Measurements from ENCODE around the gene SAC3D1.

The SAC3D1 gene

DNA sequence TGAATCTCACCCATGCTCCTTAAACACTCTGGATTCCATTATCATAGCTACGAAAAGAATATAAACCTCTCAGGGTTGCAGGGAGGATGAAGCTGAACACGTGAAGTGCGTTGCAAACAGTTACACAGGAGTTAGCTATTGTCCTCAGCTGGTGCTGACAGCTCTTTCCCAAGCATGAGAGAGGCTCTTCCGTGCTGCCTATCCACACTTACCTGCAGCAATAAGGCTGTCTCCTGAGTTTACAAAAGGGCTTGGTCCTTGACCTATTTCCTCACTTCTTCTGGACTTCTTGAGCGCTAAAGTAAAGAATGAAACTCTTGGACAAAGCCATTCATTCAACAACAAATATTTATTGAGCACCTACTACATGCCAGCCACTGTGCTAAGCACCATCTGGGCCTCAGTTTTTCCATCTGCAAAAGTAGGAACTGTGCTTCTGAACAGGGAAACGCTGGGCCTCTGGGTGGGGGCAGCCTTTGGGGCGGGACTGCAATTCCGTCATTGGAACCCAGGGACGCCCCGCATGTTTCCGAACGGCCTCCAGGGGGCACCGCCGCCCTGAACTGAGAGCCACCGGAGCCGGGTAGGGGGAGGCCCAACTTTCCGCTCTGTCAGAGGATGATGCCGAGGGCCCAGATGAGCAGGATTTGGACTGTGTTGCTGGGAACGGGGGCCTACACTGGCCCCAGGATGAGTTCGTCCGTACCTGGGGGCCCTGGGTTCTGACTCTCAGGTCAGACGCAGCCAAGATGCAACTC is 27.7 kb upstream of the SAC3D1 start:
- Histone ChIP-seq H3K4me1 (ENCODE audit: control insufficient read depth in 1 of 2, insufficient read depth in 2 of 2, low read length in 2 of 2) (peaks cover 4 to 6% of the 10 kb centered on the region in 2 experiments), H4K12ac (ENCODE audit: low read depth, low read length) (peak overlapping the region; percentile 100), H2AFZ (ENCODE audit: insufficient read depth, low read length, poor library complexity) (peak overlapping the region; percentile 100), H2BK120ac (ENCODE audit: insufficient read depth, low read length, poor library complexity) (peak overlapping the region; percentile 97), H4K91ac (ENCODE audit: low read depth, low read length) (peak overlapping the region; percentile 98), H2BK5ac (ENCODE audit: low read depth, low read length, poor library complexity) (peak overlapping the region; percentile 86), H3K23ac (ENCODE audit: low read length) (no peak overlapping the region), H3K4ac (ENCODE audit: low read depth, low read length) (peak overlapping the region; percentile 94), H2AK5ac (ENCODE audit: low read length) (peak overlapping the region; percentile 88), H3K4me3 (ENCODE audit: low read depth, low read length) (peak overlapping the region; percentile 82), H3K27ac (ENCODE audit: low read depth, low read length) (peak overlapping the region; percentile 94), H3K27me3 (ENCODE audit: insufficient read depth, low read length) (no peaks in the 10 kb centered on the region), H4K8ac (ENCODE audit: low read depth, low read length) (peak overlapping the region; percentile 100), H3K4me2 (ENCODE audit: low read length) (peak overlapping the region; percentile 87), H3K79me1 (ENCODE audit: low read length) (peaks cover 8% of the 10 kb centered on the region), H3K9ac (ENCODE audit: low read length) (peak overlapping the region; percentile 78), H3K9me3 (ENCODE audit: insufficient read depth, low read depth, low read length) (no peaks in the 10 kb centered on the region), H3K79me2 (ENCODE audit: control insufficient read depth, insufficient read depth, low read length, poor library complexity) (peaks cover 9% of the 10 kb centered on the region), H3K14ac (ENCODE audit: low read length) (peak overlapping the region; percentile 100), H3K18ac (ENCODE audit: low read length) (peak overlapping the region; percentile 99), H3K36me3 (ENCODE audit: control insufficient read depth in 1 of 2, insufficient read depth in 2 of 2, low read length in 2 of 2) (peaks cover 4 to 5% of the 10 kb centered on the region in 2 experiments), H2BK12ac (ENCODE audit: low read length) (peak overlapping the region; percentile 79)
- no CpG with 5 or more reads among the region's 22 CpGs for WGBS (ENCODE audit: extremely low coverage, insufficient coverage, insufficient read length)
- DNase-seq = peak; percentile 87 to 92

DNA sequence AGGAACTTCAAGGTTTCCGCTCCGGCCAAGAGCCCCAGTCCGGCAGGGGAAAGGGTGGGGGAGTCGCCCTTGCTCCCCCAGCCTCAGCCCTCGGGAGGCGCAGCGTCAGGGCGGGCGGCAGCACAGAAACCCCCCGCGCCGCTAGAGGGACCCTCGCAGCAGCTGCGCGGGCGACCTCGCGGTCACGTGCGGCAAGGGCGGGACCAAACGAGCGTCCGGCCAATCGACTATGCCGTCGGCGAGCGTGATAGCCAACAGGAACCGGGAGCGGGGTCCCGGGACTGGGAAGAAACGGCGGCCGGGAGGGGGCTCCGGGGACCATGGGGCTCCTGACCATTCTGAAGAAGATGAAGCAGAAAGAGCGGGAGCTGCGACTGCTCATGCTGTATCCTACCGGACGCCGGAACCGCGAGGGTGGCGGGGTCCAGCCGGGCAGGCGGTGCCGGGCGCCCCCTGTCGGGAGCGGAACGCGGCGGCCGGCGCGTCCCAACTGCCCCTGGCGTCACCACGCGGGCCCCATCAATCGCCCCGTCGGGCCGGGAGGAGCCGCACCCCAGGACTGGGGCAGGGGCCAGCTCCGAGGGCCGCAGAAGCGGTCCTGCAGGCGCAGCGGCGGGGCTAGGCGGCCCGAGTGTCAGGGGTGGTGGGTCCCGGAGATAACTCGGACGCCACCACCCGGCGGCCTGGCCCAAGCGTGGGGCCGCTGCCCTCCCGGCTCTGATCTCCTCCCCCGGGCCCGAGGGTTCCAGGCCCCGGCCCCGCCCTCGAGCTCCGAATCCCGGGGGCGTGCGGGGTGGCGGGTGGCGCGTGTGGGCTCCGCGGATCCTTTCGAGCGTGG is 26.9 kb upstream of the SAC3D1 start, which contains the start of gene ARL2:
Gene ARL2 (plus strand): TSS at position 273 of the 838 bp plus-strand sequence. CDS start 48 bp downstream, at position 321.
- H3K4me3 ChIP-seq (ENCODE audit: low read depth, low read length) = peak within 1 kb of the TSS; percentile 82
- H4K12ac ChIP-seq (ENCODE audit: low read depth, low read length) = peak within 1 kb of the TSS; percentile 100
- H3K9me3 ChIP-seq (ENCODE audit: insufficient read depth, low read depth, low read length) = no peaks in the 10 kb centered on the region
- peak within 1 kb of the TSS; percentile 86 for H2BK5ac ChIP-seq (ENCODE audit: low read depth, low read length, poor library complexity)
- no peaks in the 10 kb centered on the region for H3K27me3 ChIP-seq (ENCODE audit: insufficient read depth, low read length)
- no peak within 1 kb of the TSS for H3K23ac ChIP-seq (ENCODE audit: low read length)
- peak within 1 kb of the TSS; percentile 99 for H3K18ac ChIP-seq (ENCODE audit: low read length)
- peaks cover 4 to 6% of the 10 kb centered on the region in 2 experiments for H3K4me1 ChIP-seq (ENCODE audit: control insufficient read depth in 1 of 2, insufficient read depth in 2 of 2, low read length in 2 of 2)
- WGBS (ENCODE audit: extremely low coverage, insufficient coverage, insufficient read length) = no CpG with 5 or more reads among the region's 96 CpGs
- H3K14ac ChIP-seq (ENCODE audit: low read length) = peak within 1 kb of the TSS; percentile 100
- H3K4ac ChIP-seq (ENCODE audit: low read depth, low read length) = peak within 1 kb of the TSS; percentile 94
- peaks cover 9% of the 10 kb centered on the region for H3K79me2 ChIP-seq (ENCODE audit: control insufficient read depth, insufficient read depth, low read length, poor library complexity)
- H2BK12ac ChIP-seq (ENCODE audit: low read length) = peak within 1 kb of the TSS; percentile 79
- H2AK5ac ChIP-seq (ENCODE audit: low read length) = peak within 1 kb of the TSS; percentile 88
- H3K36me3 ChIP-seq (ENCODE audit: control insufficient read depth in 1 of 2, insufficient read depth in 2 of 2, low read length in 2 of 2) = peaks cover 9 to 12% of the 10 kb centered on the region in 2 experiments
- H3K9ac ChIP-seq (ENCODE audit: low read length) = peak within 1 kb of the TSS; percentile 79
- H3K4me2 ChIP-seq (ENCODE audit: low read length) = peak within 1 kb of the TSS; percentile 87
- H3K79me1 ChIP-seq (ENCODE audit: low read length) = peaks cover 8% of the 10 kb centered on the region
- H2AFZ ChIP-seq (ENCODE audit: insufficient read depth, low read length, poor library complexity) = peak within 1 kb of the TSS; percentile 100
- peak; percentile 77 to 86 for DNase-seq
- H4K8ac ChIP-seq (ENCODE audit: low read depth, low read length) = peak within 1 kb of the TSS; percentile 100
- peak within 1 kb of the TSS; percentile 97 for H2BK120ac ChIP-seq (ENCODE audit: insufficient read depth, low read length, poor library complexity)
- peak within 1 kb of the TSS; percentile 98 for H4K91ac ChIP-seq (ENCODE audit: low read depth, low read length)
- peak within 1 kb of the TSS; percentile 94 for H3K27ac ChIP-seq (ENCODE audit: low read depth, low read length)

DNA sequence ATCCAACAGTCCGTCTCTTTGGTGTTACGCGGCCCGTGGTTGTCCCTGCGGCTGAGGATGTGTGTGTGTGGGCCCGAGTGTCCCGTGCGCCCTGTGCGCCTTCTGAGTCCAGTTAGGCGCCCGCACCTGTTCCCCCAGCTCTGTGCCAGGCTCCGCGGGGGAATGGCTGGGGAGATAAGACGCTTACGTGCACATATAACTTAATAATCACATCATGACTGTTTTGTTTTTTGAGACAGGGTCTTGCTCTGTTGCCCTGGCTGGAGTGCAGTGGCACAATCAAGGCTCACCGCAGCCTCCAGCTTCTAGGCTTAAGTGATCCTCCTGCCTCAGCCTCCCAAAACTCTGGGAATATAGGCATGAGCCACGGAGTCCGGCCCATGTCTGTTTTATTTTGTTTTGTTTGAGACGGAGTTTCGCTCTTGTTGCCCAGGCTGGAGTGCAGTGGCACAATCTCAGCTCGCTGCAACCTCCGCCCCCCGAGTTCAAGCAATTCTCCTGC is 26.2 kb upstream of the SAC3D1 start:
- Histone ChIP-seq H4K12ac (ENCODE audit: low read depth, low read length) (peak overlapping the region; percentile 57), H3K27me3 (ENCODE audit: insufficient read depth, low read length) (no peaks in the 10 kb centered on the region), H3K4me3 (ENCODE audit: low read depth, low read length) (peak overlapping the region; percentile 82), H3K9ac (ENCODE audit: low read length) (peak overlapping the region; percentile 71), H3K23ac (ENCODE audit: low read length) (no peak overlapping the region), H3K14ac (ENCODE audit: low read length) (peak overlapping the region; percentile 50), H2AK5ac (ENCODE audit: low read length) (no peak overlapping the region), H3K4me1 (ENCODE audit: control insufficient read depth in 1 of 2, insufficient read depth in 2 of 2, low read length in 2 of 2) (peaks cover 4 to 6% of the 10 kb centered on the region in 2 experiments), H4K8ac (ENCODE audit: low read depth, low read length) (peak overlapping the region; percentile 100), H2BK120ac (ENCODE audit: insufficient read depth, low read length, poor library complexity) (no peak overlapping the region), H3K4ac (ENCODE audit: low read depth, low read length) (peak overlapping the region; percentile 13), H3K27ac (ENCODE audit: low read depth, low read length) (peak overlapping the region; percentile 94), H3K18ac (ENCODE audit: low read length) (peak overlapping the region; percentile 48), H3K79me2 (ENCODE audit: control insufficient read depth, insufficient read depth, low read length, poor library complexity) (peaks cover 9% of the 10 kb centered on the region), H2AFZ (ENCODE audit: insufficient read depth, low read length, poor library complexity) (no peak overlapping the region), H3K4me2 (ENCODE audit: low read length) (peak overlapping the region; percentile 87), H3K9me3 (ENCODE audit: insufficient read depth, low read depth, low read length) (no peaks in the 10 kb centered on the region), H2BK12ac (ENCODE audit: low read length) (no peak overlapping the region), H2BK5ac (ENCODE audit: low read depth, low read length, poor library complexity) (peak overlapping the region; percentile 25), H3K36me3 (ENCODE audit: control insufficient read depth in 1 of 2, insufficient read depth in 2 of 2, low read length in 2 of 2) (peaks cover 11 to 12% of the 10 kb centered on the region in 2 experiments), H3K79me1 (ENCODE audit: low read length) (peaks cover 8% of the 10 kb centered on the region), H4K91ac (ENCODE audit: low read depth, low read length) (peak overlapping the region; percentile 67)
- DNase-seq = peak; percentile 15 to 46
- WGBS (ENCODE audit: extremely low coverage, insufficient coverage, insufficient read length) = no CpG with 5 or more reads among the region's 23 CpGs

DNA sequence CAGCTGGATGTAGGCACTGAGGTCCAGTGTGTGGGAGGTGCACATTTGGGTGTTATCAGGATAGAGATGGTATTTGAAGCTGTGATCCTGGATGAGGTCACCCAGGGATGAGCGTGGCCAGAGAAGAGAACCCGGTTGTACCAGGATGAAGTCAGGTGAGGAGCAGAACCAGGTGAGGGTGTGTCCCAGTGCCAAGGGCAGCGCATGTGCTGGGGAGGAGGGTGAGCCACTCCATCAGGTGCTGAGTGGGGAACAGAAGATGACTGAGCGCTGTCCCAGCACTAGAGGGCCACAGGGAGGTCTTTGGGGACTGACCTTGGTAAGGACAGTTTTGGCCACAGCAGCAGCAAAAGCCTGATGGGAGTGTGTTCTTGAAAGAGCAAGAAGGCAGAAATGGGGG is 24.3 kb upstream of the SAC3D1 start:
- Histone ChIP-seq H3K4me1 (ENCODE audit: control insufficient read depth in 1 of 2, insufficient read depth in 2 of 2, low read length in 2 of 2) (peaks cover 4 to 6% of the 10 kb centered on the region in 2 experiments), H3K4me2 (ENCODE audit: low read length) (no peak overlapping the region), H3K23ac (ENCODE audit: low read length) (no peak overlapping the region), H3K36me3 (ENCODE audit: control insufficient read depth in 1 of 2, insufficient read depth in 2 of 2, low read length in 2 of 2) (peaks cover 16 to 24% of the 10 kb centered on the region in 2 experiments), H4K8ac (ENCODE audit: low read depth, low read length) (no peak overlapping the region), H2BK120ac (ENCODE audit: insufficient read depth, low read length, poor library complexity) (no peak overlapping the region), H3K4ac (ENCODE audit: low read depth, low read length) (no peak overlapping the region), H3K27me3 (ENCODE audit: insufficient read depth, low read length) (no peaks in the 10 kb centered on the region), H3K79me2 (ENCODE audit: control insufficient read depth, insufficient read depth, low read length, poor library complexity) (peaks cover 9% of the 10 kb centered on the region), H3K79me1 (ENCODE audit: low read length) (peaks cover 8% of the 10 kb centered on the region), H2AFZ (ENCODE audit: insufficient read depth, low read length, poor library complexity) (no peak overlapping the region), H3K9ac (ENCODE audit: low read length) (no peak overlapping the region), H2BK12ac (ENCODE audit: low read length) (no peak overlapping the region), H3K9me3 (ENCODE audit: insufficient read depth, low read depth, low read length) (no peaks in the 10 kb centered on the region), H3K4me3 (ENCODE audit: low read depth, low read length) (no peak overlapping the region), H3K14ac (ENCODE audit: low read length) (no peak overlapping the region), H2AK5ac (ENCODE audit: low read length) (no peak overlapping the region), H4K91ac (ENCODE audit: low read depth, low read length) (no peak overlapping the region), H3K27ac (ENCODE audit: low read depth, low read length) (no peak overlapping the region), H3K18ac (ENCODE audit: low read length) (no peak overlapping the region), H2BK5ac (ENCODE audit: low read depth, low read length, poor library complexity) (no peak overlapping the region), H4K12ac (ENCODE audit: low read depth, low read length) (no peak overlapping the region)
- WGBS (ENCODE audit: extremely low coverage, insufficient coverage, insufficient read length) = no CpG with 5 or more reads among the region's 4 CpGs
- DNase-seq = no peak
